Uterus (tissue), 2 donors: Measurements from ENCODE around the gene CCDC34.

ENCODE experiments used
- POLR2A ChIP-seq, 2 donors: fragments of 450-650 bp; IDR thresholded peaks; one replicate each; pipeline ENCODE4 v1.6.1; 2016; ENCODE audit warnings: antibody characterized with exemption in 2 of 2, mild to moderate bottlenecking in 1 of 2, moderate library complexity in 1 of 2
- TF ChIP-seq, protein P1 (sequence below), 4 experiments: fragments of 200-600 bp in 2 of 4; fragments of 450-650 bp in 2 of 4; sonication (generic) in 2 of 4; IDR thresholded peaks; one replicate each; pipeline ENCODE4 v1.5.1; 2016 to 2019; ENCODE audit warnings: antibody characterized with exemption in 4 of 4, mild to moderate bottlenecking in 2 of 4, moderate library complexity in 1 of 4

- TF ChIP-seq, protein P1, sequence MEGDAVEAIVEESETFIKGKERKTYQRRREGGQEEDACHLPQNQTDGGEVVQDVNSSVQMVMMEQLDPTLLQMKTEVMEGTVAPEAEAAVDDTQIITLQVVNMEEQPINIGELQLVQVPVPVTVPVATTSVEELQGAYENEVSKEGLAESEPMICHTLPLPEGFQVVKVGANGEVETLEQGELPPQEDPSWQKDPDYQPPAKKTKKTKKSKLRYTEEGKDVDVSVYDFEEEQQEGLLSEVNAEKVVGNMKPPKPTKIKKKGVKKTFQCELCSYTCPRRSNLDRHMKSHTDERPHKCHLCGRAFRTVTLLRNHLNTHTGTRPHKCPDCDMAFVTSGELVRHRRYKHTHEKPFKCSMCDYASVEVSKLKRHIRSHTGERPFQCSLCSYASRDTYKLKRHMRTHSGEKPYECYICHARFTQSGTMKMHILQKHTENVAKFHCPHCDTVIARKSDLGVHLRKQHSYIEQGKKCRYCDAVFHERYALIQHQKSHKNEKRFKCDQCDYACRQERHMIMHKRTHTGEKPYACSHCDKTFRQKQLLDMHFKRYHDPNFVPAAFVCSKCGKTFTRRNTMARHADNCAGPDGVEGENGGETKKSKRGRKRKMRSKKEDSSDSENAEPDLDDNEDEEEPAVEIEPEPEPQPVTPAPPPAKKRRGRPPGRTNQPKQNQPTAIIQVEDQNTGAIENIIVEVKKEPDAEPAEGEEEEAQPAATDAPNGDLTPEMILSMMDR (IDR thresholded peaks at IDR 0.05), result no peak
- no peak for TF ChIP-seq POLR2A (IDR thresholded peaks at IDR 0.05)
Measured at GRCh38 chr11:27379449-27379848, 16.4 kb upstream of the CCDC34 start.
